Stimulated activated naive CD4-positive, alpha-beta T cell treated with Interleukin-2 at 50 U/mL for 16 hours (primary cell): ENCODE data around the gene DGKG.

Experiments
- DNase-seq: peaks from one replicate; lab custom pipeline; 2025; lab: John Stamatoyannopoulos, UW

Gene DGKG

GRCh38 chr3:186209810-186210752, 152.0 kb downstream of the DGKG start:
- no peak for DNase-seq

DNA sequence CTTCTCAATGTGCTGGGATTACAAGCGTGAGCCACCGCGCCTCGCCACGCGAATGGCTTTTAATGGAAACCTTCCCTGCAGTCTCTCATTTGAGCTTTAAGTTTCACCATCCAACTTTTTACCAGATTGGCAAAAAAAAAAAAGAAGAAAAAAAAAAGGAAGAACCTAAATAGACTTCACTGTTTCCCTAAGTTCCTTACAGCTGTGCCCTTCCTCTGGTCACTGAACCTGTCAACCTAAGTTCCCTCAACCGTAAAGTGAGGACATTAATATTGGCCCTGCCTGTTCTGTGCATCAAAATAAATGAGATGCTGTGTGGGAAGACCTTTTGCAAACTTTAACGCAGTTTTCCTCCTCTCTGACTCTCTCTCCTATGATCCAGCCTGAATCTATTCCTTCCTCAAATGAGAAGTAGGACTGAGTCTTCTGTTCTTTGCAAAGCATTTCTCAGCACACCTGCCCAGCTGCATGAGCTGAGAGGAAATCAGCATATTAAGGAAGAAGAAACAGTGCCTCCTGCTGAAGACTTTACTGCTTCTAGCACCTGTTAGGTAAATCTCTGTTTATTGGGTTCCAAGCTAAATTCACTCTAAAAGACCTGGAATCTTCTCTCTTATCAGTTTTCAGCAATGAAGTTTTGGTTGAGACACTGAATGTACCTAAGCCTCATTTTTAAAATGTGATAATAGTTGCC, 153.6 kb downstream of the DGKG start:
- no peak for DNase-seq

DNA sequence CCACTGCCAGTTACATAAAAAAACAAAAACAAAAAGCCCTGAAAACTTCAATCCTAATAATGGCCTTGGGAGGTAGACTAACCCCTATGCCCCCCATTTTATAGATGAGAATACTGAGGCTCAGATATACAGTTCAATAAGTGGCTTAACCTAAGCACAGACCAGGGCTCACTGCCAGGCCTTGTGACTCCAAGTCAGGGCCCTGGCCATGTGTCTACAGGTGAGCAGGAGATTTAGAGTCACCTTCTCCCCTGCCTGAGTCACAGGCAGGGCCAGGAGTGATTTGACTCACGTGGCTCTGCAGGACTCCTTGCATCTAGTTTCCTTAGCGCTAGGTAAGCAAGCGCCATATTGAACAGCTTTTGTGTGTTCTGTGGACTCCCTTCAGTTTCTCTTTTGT, 154.5 kb downstream of the DGKG start:
- DNase-seq = no peak

DNA sequence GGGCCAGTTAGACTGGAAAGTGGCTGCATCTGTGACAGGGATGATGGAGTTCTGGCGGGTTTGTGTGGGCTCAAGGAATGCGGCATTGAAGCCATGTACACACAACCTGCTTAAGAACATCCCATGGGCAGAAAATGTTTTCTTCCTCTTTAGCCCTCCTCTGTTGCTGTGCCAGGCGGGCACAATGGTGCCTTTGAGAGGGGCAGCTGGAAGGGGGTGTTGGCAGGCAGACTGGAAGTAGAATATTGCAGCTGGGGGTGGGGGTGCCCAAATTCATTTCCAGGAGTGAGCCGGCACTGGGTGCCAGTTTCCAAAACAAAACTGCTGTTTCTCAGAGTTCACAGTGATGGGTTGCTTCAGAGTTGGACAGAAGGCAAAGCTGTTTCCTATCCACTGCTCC, 161.3 kb downstream of the DGKG start:
- DNase-seq = no peak

DNA sequence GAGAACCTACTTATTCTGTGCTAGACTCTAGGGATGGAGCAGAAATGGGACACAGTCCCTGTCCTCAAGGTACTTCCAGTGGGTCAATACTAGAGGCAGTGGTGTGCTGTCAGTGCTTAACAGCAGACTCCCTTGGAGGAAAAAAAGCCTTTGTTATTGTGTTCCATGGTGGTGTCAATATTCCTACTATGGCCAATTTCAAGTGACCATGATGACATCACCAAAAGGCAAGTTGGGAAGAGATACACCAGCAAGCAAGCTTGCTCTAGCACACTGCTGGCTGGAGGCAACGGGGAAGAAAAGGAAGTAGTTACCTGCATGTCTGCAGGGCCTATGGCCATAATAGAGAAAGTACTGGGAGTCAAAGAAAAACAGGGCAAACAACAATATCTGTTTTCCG, 163.6 kb downstream of the DGKG start:
- no peak for DNase-seq

DNA sequence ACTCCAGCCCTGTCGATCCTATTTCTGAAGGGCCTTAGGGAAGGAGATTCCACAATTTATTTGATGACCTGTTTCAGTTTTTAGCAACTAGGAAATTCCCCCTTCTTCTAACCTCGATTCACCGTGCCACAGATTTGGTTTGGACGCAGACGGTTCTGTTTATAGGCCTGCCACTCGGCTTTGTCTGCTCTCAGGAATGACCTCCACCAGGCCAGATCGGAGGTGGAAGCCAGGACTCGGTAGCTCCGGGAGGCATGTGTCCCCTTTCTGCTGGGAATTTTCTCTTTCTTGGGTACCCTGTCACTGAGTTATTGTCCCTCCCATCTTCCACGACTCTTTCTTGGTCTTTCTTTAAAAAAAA, 167.6 kb downstream of the DGKG start:
- DNase-seq = no peak

DNA sequence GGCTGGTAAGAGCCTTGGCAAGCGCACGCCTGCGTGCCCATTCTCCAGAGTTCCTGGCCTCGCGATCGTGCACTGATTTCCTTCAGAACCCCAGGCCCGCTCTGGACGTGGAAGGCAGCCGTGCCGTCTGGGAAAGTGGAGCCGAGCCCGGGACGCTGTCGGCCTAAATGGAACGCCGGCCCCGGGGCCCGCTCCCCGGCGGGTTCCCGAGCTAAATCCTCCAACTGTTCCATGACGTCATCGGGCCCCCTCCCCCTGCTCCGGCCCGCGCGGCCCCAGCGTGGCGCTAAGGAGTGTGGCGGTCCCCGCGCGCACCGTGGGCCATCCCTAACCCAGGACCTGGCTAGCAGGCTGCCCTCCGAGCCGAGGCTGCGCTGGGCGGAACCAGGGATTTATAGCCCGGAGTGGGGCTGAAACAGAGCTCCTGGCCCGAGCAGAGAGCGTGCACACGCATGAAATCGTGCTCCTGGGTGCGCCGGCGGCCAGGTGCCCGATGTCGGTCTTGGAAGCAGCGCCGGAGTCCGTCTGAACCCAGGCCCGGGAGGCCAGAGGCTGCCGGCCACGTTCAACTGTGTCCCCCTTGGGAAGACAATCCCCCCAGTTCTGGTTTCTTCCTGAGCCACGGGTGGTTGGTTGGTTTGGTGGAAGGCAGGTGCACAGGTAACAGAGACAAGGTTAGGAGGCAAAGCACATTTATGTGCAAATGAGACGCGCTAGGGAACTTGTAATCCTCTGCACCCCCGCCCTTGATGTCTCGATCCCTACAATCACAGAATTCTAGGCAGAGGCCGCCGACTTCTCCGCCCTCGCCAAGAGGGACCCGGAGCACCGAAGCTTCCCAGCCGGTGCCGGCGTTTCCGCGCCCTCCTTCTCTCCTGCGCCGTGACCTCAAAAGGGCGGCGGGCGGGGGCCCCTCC, 168.2 kb downstream of the DGKG start:
- no peak for DNase-seq

DNA sequence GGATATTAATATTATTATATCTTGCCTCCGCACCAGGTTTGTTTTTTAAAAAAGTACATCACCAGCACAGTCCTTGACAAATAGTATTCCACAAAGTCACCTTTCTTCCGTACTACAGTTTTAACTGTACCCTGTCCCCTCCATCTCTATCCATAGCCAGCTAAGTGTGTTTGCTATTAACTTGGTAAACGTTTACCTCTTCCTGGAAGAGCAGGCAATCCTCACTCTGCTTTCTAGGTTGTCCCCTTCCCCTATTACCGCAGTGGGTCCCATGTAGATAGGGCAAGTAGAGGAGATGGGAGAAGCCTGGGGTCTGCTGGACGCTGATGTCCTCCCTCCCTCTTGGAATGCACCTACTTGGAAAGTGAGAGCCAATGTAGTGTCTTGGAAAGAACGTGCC, 169.2 kb downstream of the DGKG start:
- no peak for DNase-seq

- no peak for DNase-seq
Measured at GRCh38 chr3:186189492-186189891, 172.5 kb downstream of the DGKG start.

GRCh38 chr3:186187401-186188275, 174.4 kb downstream of the DGKG start:
- no peak for DNase-seq

DNA sequence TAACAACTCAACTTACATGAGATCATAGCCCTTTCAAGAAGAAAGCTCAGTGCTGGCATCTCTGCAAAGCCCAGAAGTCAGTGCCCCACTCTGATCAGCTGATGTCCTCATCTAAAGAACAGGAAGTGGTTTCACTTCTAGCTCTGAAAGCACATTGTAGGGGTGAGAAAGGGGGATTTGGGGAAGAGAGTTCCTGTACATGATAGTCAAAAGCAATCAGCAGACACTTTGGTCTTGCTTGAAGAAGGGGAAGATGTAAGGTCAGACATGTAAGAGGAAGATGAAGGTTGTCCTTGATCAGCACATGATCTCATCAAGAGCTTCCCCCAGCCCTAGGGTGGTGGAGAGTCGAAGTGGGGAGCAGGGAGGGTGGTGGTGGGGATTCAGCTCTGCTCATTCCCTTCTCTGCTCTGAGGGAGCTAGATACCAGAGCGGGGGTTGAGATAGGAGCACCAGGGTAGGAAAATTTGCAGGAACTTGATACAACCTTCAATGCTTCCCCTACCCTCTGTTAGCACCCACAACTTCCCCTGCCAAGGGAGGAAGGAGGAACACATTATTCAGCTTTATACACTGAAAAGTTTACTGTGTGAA, 176.7 kb downstream of the DGKG start:
- DNase-seq = no peak

DNA sequence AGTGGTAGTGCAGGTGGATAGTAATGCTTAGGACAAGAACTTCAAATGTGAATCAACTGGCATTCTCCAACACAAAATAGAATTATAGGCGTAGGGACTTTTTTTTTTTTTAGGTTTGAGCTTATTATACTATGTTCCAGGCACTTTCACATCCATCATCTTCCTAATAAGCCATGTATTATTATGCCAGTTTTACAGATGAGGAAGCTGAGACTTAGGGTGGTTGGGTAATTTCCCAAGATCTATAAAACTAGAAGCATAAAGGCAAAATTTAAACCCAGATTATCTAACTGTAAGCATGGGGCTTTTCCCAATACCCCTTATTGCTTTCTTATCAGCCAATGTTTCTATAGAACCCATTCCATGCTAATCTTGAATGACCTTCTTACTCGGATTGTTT, 178.0 kb downstream of the DGKG start:
- no peak for DNase-seq

DNA sequence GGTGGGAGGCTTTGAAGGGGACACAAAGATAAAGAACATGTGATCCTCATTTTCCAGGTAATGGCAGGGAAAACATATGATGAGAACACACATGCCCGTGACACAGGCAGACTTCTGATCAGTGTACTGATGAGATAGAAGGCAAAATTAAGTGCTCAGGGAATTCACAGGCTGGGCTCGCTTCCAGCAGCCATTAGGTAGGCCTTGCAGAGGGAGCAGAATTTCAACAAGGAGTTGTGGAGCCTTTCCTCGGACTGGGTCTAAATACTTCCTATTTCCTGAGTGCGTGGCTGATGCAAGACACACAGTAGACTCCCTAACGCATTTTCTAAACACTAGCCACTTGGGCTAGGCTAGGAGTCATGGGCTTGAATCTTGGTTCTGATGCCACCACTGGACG, 179.2 kb downstream of the DGKG start:
- no peak for DNase-seq

DNA sequence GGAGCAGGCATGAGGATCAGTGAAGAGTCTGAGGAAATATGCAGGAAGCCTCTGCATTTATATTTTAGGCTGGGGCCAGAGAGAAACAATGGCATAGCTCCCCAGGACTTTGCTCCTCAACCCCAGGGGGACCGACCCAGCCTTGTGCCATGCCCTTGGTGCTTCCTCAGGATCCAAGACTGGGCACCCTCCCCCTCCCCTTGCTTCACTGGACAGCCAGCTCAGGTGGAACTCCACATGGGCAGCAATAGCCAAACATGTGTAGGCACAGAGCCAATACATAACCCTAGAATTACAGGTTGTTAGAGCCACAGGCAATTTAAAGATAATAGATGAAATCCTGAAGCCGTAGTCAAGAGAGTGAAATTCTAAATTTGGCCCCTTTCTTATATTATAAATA, 180.1 kb downstream of the DGKG start:
- no peak for DNase-seq

DNA sequence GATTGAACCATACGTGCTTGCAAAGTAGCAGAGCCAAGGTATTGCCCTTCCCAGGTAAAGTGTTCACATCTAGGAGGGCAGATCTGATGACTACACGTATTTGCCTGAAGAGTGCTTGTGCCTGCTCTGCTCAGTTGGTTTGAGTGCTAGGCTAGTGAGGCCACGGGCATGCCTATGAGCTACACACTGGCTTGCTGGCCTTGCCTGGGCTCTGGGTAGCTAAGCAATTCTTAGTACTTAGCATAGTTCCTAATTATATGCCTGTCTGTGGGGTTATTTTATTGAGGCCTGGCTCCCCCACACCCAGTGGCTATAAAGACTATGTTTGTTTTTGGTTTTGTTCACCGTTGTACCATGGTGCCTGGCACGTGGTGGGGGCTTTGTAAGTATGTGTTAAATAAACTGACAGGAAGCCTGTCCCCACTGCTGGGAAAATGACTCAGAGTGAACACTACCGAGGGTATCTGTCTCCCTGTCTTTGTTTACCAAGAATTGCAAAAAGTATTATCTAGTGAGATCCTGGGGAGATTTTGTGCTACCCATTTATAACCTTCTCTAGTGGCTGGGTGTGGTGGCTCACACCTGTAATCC, 181.0 kb downstream of the DGKG start:
- DNase-seq = no peak

- no peak for DNase-seq
Measured at GRCh38 chr3:186180151-186180550, 181.9 kb downstream of the DGKG start.

DNA sequence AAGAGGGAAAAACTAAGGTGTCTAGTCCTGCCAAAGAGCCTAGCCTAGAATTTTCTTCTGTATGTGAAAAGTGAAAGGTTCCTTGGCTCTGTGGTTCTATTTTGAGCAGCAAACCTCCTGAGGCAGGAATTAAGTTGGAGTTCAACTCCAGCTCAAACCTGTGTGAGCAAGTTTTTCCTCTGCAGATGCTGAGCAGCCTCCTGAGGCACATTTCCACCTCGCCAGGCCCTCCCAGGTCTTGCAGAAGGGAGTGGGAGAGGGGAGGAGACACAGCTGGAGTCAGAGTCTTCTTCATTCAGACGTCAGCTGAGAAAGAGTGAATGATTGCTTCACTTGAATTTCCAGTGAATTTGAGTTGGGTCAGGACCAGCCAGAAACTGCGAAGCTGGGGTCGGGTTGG, 183.6 kb downstream of the DGKG start:
- DNase-seq = no peak

GRCh38 chr3:186176373-186176990, 185.6 kb downstream of the DGKG start:
- no peak for DNase-seq

GRCh38 chr3:186173224-186173815, 188.7 kb downstream of the DGKG start:
- no peak for DNase-seq

GRCh38 chr3:186172353-186172752, 189.7 kb downstream of the DGKG start:
- DNase-seq = no peak
